GM12873 (cell line): ENCODE data around the gene EFNA1.

Source experiments
- CTCF ChIP-seq: IDR thresholded peaks from 2 replicates; pipeline ENCODE4 v1.5.1; 2012; ENCODE audit warnings: low read depth, mild to moderate bottlenecking, moderate library complexity, low read length, control low read depth; ENCODE audit not compliant: insufficient read depth; ENCODE audit errors: missing control alignments

EFNA1 gene

GRCh38 chr1:155123801-155124200 lies 3.9 kb upstream of the EFNA1 start:
- no peak for TF ChIP-seq CTCF

GRCh38 chr1:155124503-155125463 lies 2.9 kb upstream of the EFNA1 start:
- no peak for TF ChIP-seq CTCF

GRCh38 chr1:155125511-155125945 lies 2.1 kb upstream of the EFNA1 start:
- no peak for TF ChIP-seq CTCF

- TF ChIP-seq CTCF: no peak
Measured at GRCh38 chr1:155125946-155126555, 1.6 kb upstream of the EFNA1 start.

- no peak for TF ChIP-seq CTCF
Measured at GRCh38 chr1:155126556-155127104, 1.0 kb upstream of the EFNA1 start.

- TF ChIP-seq CTCF: no peak
Measured at GRCh38 chr1:155127967-155128754, 485 bp downstream of the EFNA1 start.
